Mesenchymal stem cell (in vitro differentiated cells and primary cell): ENCODE data around the gene SLC7A10.
"Not testable (repeated sequence)": the region's sequence is repeated elsewhere in the genome, so short reads cannot be mapped to it uniquely, and the experiment has no call there.

ENCODE experiments used
- DNase-seq: peaks from one replicate; pipeline ENCODE4 v3.0.0-alpha.2; 2013
- H2AFZ ChIP-seq: one replicate; pipeline ENCODE4 v1.6.1; 2013; ENCODE audit warnings: low read depth, mild to moderate bottlenecking, control low read depth, inconsistent platforms, low read length, moderate library complexity
- H2AK5ac ChIP-seq: 2 replicates; pipeline ENCODE4 v1.6.1; 2013; ENCODE audit warnings: low read length, moderate library complexity, mild to moderate bottlenecking, inconsistent platforms; ENCODE audit not compliant: severe bottlenecking
- H2BK120ac ChIP-seq: one replicate; pipeline ENCODE4 v1.6.1; 2013; ENCODE audit warnings: low read depth, mild to moderate bottlenecking, inconsistent platforms, low read length, moderate library complexity
- H2BK12ac ChIP-seq, 2 experiments: one replicate each; pipeline ENCODE4 v1.6.1; 2013; ENCODE audit warnings: inconsistent platforms in 2 of 2, low read length in 2 of 2, mild to moderate bottlenecking in 2 of 2, moderate library complexity in 2 of 2, control low read depth in 1 of 2
- H2BK15ac ChIP-seq: one replicate; pipeline ENCODE4 v1.6.1; 2013; ENCODE audit warnings: mild to moderate bottlenecking, low read depth, inconsistent platforms; ENCODE audit not compliant: poor library complexity, severe bottlenecking
- H2BK5ac ChIP-seq: 2 replicates; pipeline ENCODE4 v1.6.1; 2013; ENCODE audit warnings: low read depth, mild to moderate bottlenecking, low read length, control low read depth, inconsistent platforms; ENCODE audit not compliant: poor library complexity, severe bottlenecking
- H3K14ac ChIP-seq, 2 experiments: one replicate each; pipeline ENCODE4 v1.6.1; 2013; ENCODE audit warnings: inconsistent platforms in 2 of 2, low read length in 2 of 2, control low read depth in 1 of 2, mild to moderate bottlenecking in 1 of 2, moderate library complexity in 1 of 2
- H3K18ac ChIP-seq, 2 experiments: one replicate each; pipeline ENCODE4 v1.6.1; 2013; ENCODE audit warnings: inconsistent platforms in 2 of 2, low read length in 2 of 2, control low read depth in 1 of 2, low read depth in 1 of 2, mild to moderate bottlenecking in 1 of 2
- H3K23ac ChIP-seq, 2 experiments: one replicate each; pipeline ENCODE4 v1.6.1; 2013; ENCODE audit warnings: inconsistent platforms in 2 of 2, low read length in 2 of 2, mild to moderate bottlenecking in 2 of 2, moderate library complexity in 2 of 2, control low read depth in 1 of 2
- H3K27ac ChIP-seq: 2 replicates; pipeline ENCODE4 v1.5.1; 2013; ENCODE audit warnings: mild to moderate bottlenecking, moderate library complexity, low read length, control low read depth, inconsistent platforms; ENCODE audit not compliant: poor library complexity, severe bottlenecking
- H3K27me3 ChIP-seq, 2 experiments: 2 replicates each; pipeline versions ENCODE4 v1.6.1 to v1.7.0; 2013; ENCODE audit warnings: low read length in 2 of 2, mild to moderate bottlenecking in 2 of 2, moderate library complexity in 2 of 2, control low read depth in 1 of 2, inconsistent platforms in 1 of 2; ENCODE audit not compliant: control insufficient read depth in 1 of 2, insufficient read depth in 1 of 2
- H3K36me3 ChIP-seq, 2 experiments: 2 replicates each; pipeline versions ENCODE4 v1.6.1 to v1.7.0; 2013; ENCODE audit warnings: low read length in 2 of 2, control low read depth in 1 of 2, inconsistent platforms in 1 of 2, low read depth in 1 of 2, mild to moderate bottlenecking in 1 of 2; ENCODE audit not compliant: insufficient read depth in 2 of 2, control insufficient read depth in 1 of 2
- H3K4ac ChIP-seq, 2 experiments: one replicate each; pipeline ENCODE4 v1.6.1; 2013; ENCODE audit warnings: inconsistent platforms in 2 of 2, low read length in 2 of 2, mild to moderate bottlenecking in 2 of 2, moderate library complexity in 2 of 2, control low read depth in 1 of 2, low read depth in 1 of 2
- H3K4me1 ChIP-seq: 2 replicates; pipeline ENCODE4 v1.6.1; 2013; ENCODE audit warnings: low read depth, low read length, control low read depth; ENCODE audit not compliant: control insufficient read depth, insufficient read depth
- H3K4me2 ChIP-seq: 2 replicates; pipeline ENCODE4 v1.6.1; 2013; ENCODE audit warnings: low read length, mild to moderate bottlenecking, inconsistent platforms; ENCODE audit not compliant: poor library complexity, severe bottlenecking
- H3K4me3 ChIP-seq, 2 experiments: 2 replicates each; pipeline versions ENCODE4 v1.5.1 to v1.7.0; 2013; ENCODE audit warnings: low read length in 2 of 2, mild to moderate bottlenecking in 2 of 2, control low read depth in 1 of 2, low read depth in 1 of 2; ENCODE audit not compliant: insufficient read depth in 1 of 2
- H3K79me1 ChIP-seq: replicated peaks from 2 replicates; pipeline ENCODE4 v1.6.1; 2013; ENCODE audit warnings: mild to moderate bottlenecking, control low read depth, low read length, inconsistent platforms; ENCODE audit not compliant: poor library complexity, severe bottlenecking
- H3K9ac ChIP-seq: 2 replicates; pipeline ENCODE4 v1.7.0; 2013; ENCODE audit warnings: mild to moderate bottlenecking, low read length, moderate library complexity
- H3K9me3 ChIP-seq: 2 replicates; pipeline ENCODE4 v1.7.0; 2013; ENCODE audit warnings: mild to moderate bottlenecking, low read length; ENCODE audit not compliant: control insufficient read depth
- H4K8ac ChIP-seq: one replicate; pipeline ENCODE4 v1.6.1; 2013; ENCODE audit warnings: inconsistent platforms, mild to moderate bottlenecking, low read length, moderate library complexity
- H4K91ac ChIP-seq: one replicate; pipeline ENCODE4 v1.6.1; 2013; ENCODE audit warnings: mild to moderate bottlenecking, low read length, inconsistent platforms
- WGBS: methylation state at CpG from one replicate; pipeline ENCODE4 v1.1.7; 2013; ENCODE audit warnings: mixed read lengths; 5-methylcytosine and 5-hydroxymethylcytosine counted together

The SLC7A10 gene

GRCh38 chr19:33171222-33171795, 54.3 kb downstream of the SLC7A10 start:
- Histone ChIP-seq H3K23ac (no peak overlapping the region), H3K4me1 (peaks cover 29% of the 10 kb centered on the region), H4K91ac (no peak overlapping the region), H3K4me2 (no peak overlapping the region), H3K27me3 (no peaks in the 10 kb centered on the region), H2BK15ac (no peak overlapping the region), H2AFZ (no peak overlapping the region), H3K14ac (no peak overlapping the region), H3K4ac (no peak overlapping the region), H2BK12ac (no peak overlapping the region), H3K9ac (no peak overlapping the region), H3K27ac (no peak overlapping the region), H3K36me3 (no peaks in the 10 kb centered on the region), H3K4me3 (no peak overlapping the region), H2AK5ac (no peak overlapping the region), H2BK120ac (no peak overlapping the region), H3K18ac (no peak overlapping the region), H3K79me1 (peaks cover 10% of the 10 kb centered on the region), H4K8ac (no peak overlapping the region), H3K9me3 (no peaks in the 10 kb centered on the region), H2BK5ac (no peak overlapping the region)
- WGBS, result 100% methylated on average over 1 of the region's 1 CpG
- DNase-seq, result no peak

GRCh38 chr19:33168528-33168927, 57.1 kb downstream of the SLC7A10 start:
- H2AK5ac ChIP-seq, result no peak overlapping the region
- no peak overlapping the region for H2BK5ac ChIP-seq
- H2BK120ac ChIP-seq, result no peak overlapping the region
- no peak for DNase-seq
- no peak overlapping the region for H3K23ac ChIP-seq
- H3K4me3 ChIP-seq, result no peak overlapping the region
- H3K27me3 ChIP-seq, result no peaks in the 10 kb centered on the region
- no peak overlapping the region for H4K8ac ChIP-seq
- no peak overlapping the region for H3K9ac ChIP-seq
- no peak overlapping the region for H4K91ac ChIP-seq
- H2BK12ac ChIP-seq, result no peak overlapping the region
- H3K14ac ChIP-seq, result no peak overlapping the region
- H3K4ac ChIP-seq, result no peak overlapping the region
- no peak overlapping the region for H2BK15ac ChIP-seq
- WGBS, result 67% methylated on average over 1 of the region's 1 CpG
- H3K9me3 ChIP-seq, result no peaks in the 10 kb centered on the region
- no peak overlapping the region for H3K4me2 ChIP-seq
- H3K36me3 ChIP-seq, result no peaks in the 10 kb centered on the region
- H3K79me1 ChIP-seq, result peaks cover 1% of the 10 kb centered on the region
- peaks cover 13% of the 10 kb centered on the region for H3K4me1 ChIP-seq
- no peak overlapping the region for H3K18ac ChIP-seq
- H2AFZ ChIP-seq, result no peak overlapping the region
- no peak overlapping the region for H3K27ac ChIP-seq

GRCh38 chr19:33167438-33167837, 58.2 kb downstream of the SLC7A10 start:
- Histone ChIP-seq H3K9me3 (no peaks in the 10 kb centered on the region), H3K4me2 (no peak overlapping the region), H3K4ac (no peak overlapping the region), H4K8ac (no peak overlapping the region), H2AFZ (no peak overlapping the region), H2BK15ac (no peak overlapping the region), H2BK120ac (no peak overlapping the region), H3K27me3 (no peaks in the 10 kb centered on the region), H2AK5ac (no peak overlapping the region), H3K18ac (no peak overlapping the region), H3K27ac (no peak overlapping the region), H3K4me1 (peaks cover 3% of the 10 kb centered on the region), H4K91ac (no peak overlapping the region), H3K14ac (no peak overlapping the region), H3K36me3 (no peaks in the 10 kb centered on the region), H2BK5ac (no peak overlapping the region), H3K79me1 (peaks cover 1% of the 10 kb centered on the region), H3K9ac (no peak overlapping the region), H2BK12ac (no peak overlapping the region), H3K4me3 (no peak overlapping the region), H3K23ac (no peak overlapping the region)
- DNase-seq, result no peak
- WGBS, result 100% methylated on average over 1 of the region's 1 CpG

GRCh38 chr19:33166037-33166436, 59.6 kb downstream of the SLC7A10 start:
- not testable (repeated sequence) for H2AFZ ChIP-seq, H3K23ac ChIP-seq, H2AK5ac ChIP-seq, H4K91ac ChIP-seq, H3K36me3 ChIP-seq, H2BK15ac ChIP-seq, H2BK120ac ChIP-seq, H2BK5ac ChIP-seq, H4K8ac ChIP-seq, H3K27me3 ChIP-seq, H3K4me1 ChIP-seq, H3K4me3 ChIP-seq, H3K14ac ChIP-seq, H3K79me1 ChIP-seq, H3K4ac ChIP-seq, H3K9me3 ChIP-seq, DNase-seq, H3K18ac ChIP-seq, H3K4me2 ChIP-seq, H3K27ac ChIP-seq, H2BK12ac ChIP-seq, H3K9ac ChIP-seq
- WGBS, result 60% methylated on average over 6 of the region's 6 CpGs
